Measurements from ENCODE around the gene PDE8A.

DNA sequence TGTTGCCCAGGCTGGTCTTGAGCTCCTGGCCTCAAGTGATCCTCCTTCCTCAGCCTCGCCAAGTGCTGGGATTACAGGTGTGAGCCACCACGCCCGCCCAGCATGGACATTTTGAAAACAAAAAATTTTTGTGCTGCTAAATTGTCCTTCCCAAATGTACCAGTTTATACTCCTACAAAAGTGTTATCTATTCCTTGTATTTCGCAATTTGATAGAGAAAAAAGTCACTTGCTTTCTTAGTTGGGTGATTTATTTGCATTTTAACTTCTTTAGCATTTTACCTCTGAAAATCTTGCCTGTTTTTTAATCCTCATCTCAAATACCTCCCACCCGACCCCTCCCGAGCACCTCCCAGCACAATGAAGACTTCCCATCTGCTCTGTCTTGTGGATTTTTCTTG lies 46.8 kb downstream of the PDE8A start:
- TF ChIP-seq, protein P1, sequence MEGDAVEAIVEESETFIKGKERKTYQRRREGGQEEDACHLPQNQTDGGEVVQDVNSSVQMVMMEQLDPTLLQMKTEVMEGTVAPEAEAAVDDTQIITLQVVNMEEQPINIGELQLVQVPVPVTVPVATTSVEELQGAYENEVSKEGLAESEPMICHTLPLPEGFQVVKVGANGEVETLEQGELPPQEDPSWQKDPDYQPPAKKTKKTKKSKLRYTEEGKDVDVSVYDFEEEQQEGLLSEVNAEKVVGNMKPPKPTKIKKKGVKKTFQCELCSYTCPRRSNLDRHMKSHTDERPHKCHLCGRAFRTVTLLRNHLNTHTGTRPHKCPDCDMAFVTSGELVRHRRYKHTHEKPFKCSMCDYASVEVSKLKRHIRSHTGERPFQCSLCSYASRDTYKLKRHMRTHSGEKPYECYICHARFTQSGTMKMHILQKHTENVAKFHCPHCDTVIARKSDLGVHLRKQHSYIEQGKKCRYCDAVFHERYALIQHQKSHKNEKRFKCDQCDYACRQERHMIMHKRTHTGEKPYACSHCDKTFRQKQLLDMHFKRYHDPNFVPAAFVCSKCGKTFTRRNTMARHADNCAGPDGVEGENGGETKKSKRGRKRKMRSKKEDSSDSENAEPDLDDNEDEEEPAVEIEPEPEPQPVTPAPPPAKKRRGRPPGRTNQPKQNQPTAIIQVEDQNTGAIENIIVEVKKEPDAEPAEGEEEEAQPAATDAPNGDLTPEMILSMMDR (IDR thresholded peaks at IDR 0.05): no peak
- TF ChIP-seq POLR2A (IDR thresholded peaks at IDR 0.05): no peak
